ENCODE data around the gene OLFML2A.
"Not testable (repeated sequence)": the region's sequence is repeated elsewhere in the genome, so short reads cannot be mapped to it uniquely, and the experiment has no call there.

The OLFML2A gene

GRCh38 chr9:124831642-124832364 lies 54.9 kb downstream of the OLFML2A start:
- FAIRE-seq: no peak

DNA sequence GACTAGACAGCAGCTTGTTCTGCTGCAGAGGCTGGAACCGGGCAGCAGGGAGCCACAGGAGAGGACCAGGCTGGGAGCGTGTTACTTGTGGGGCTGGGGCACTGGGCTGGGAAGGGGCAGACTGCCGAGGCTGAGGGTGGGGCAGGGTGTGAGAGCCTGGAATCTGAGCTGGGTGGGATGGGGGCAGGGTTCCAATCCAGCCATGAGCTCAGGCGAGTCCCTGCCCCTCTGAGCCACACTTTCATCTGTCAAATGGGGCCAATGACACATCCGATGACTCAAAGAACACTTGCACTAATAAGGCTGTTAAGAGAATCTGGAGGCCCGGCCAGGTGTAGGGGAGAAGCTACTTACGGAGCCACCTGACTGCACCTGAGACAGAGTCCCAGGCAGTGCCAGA lies 57.7 kb downstream of the OLFML2A start:
- no peak for FAIRE-seq

GRCh38 chr9:124835026-124835557 lies 58.2 kb downstream of the OLFML2A start:
- no peak for FAIRE-seq

GRCh38 chr9:124838132-124838531 lies 61.2 kb downstream of the OLFML2A start:
- not testable (repeated sequence) for FAIRE-seq

GRCh38 chr9:124838567-124839275 lies 61.8 kb downstream of the OLFML2A start:
- FAIRE-seq: not testable (repeated sequence)

- no peak for FAIRE-seq
Measured at GRCh38 chr9:124839612-124840299, 62.8 kb downstream of the OLFML2A start.

DNA sequence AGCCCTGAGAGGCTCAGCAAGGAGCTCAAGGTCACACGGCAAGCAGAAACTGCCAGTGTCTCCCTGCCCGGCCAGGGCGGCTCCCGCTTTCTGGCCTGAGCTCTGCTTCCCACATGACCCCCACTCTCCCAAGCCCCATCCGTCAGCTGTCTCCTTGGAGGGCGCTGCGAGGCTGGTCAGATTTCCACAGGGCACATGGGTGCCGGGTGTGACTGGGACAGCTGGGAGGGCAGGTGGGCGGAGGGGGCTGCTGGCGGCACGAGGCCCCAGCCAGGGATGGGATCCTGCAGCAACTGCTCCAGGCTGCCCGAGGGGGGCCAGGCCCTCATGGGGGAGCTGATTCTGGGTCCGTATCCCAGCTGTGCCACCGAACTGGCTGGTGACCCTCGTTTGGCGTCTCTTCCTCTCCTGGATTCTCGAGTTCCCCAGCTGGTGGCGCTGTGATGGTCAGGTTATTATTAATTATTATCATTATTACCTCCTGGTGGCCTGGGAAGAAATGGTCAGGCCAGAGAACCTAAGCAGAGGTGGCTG lies 63.4 kb downstream of the OLFML2A start:
- FAIRE-seq: no peak

DNA sequence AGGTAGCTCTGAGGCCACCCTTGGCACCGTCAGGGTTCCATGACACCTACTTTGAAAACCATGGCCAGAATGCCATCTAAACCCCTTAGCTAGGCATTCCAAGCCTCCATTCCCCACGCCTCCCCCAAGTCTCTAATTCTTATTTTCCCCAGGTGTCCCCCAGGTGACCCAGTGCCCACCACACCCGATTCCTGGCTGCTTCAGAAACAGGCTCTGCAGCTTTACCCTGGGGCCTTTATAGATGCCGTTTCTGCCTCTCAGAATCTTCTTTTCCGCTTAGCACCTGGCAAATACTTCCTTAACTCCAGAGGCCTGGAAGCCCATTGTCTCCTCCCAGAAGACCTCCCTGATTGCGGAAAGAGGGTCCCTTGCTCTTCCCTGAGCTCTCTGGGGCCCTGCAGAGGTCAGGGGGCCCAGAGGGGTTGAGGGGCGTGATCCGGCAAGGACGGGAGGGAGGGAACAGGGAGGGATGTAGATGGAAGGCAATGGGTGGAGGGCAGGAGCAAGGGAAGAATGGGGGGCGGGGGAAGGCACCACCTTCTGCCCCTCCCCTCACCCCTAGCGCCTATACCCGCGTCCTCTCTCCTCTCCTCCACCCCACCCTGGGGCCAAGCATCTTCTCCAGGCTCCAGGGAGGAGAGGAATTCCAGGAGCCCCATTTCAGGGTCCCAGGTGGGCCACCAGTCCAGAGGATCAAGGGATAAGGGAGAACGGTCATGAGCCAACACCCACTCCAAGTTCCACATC lies 64.3 kb downstream of the OLFML2A start:
- no peak for FAIRE-seq

DNA sequence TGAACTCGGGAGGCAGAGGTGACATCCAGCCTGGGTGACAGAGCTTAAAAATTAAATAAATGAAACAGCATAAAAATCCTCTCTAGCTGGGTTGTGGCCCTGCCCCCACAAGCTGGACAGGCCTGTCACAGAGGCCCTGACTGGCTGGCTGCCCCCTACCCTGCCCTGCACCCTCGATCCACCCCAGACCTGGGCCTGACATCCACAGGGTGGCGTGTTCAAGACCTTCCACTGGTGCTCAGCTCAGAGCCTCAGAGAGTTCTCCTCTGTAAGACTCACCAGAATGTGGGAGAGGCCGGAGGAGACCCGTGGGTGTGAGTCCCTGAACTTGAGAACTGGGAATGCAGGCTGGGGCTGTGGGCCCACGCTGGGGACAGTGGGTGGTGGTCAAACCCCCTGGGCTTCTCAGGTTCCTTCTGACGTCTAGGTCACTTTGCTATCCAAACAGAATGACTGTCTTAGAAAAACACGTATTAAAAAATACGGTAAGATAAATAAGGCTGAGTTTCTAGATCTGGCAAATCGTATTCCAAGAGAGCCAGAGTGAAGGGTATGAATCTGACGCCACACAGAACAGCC lies 66.6 kb downstream of the OLFML2A start:
- FAIRE-seq: no peak

DNA sequence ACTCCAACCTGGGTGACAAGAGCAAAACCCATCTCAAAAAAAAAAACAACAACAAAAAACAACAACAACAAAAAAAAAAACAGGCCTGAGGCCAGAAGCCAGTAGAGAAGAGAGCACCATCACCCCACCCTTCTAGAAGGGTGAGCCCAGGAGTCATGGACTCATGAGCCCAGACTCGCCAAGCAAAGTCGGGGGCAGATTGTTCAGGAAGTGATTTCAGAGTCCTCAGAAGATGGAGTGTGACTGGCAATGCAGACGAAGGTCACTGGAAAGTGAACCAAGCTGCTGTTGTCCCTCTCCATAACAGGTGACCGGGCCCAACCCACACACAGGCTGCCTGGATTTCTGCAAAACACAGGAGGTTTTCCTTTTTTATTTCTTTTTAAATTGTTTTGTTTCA lies 67.4 kb downstream of the OLFML2A start:
- FAIRE-seq: no peak

- FAIRE-seq: not testable (repeated sequence)
Measured at GRCh38 chr9:124846467-124846866, 69.5 kb downstream of the OLFML2A start.

DNA sequence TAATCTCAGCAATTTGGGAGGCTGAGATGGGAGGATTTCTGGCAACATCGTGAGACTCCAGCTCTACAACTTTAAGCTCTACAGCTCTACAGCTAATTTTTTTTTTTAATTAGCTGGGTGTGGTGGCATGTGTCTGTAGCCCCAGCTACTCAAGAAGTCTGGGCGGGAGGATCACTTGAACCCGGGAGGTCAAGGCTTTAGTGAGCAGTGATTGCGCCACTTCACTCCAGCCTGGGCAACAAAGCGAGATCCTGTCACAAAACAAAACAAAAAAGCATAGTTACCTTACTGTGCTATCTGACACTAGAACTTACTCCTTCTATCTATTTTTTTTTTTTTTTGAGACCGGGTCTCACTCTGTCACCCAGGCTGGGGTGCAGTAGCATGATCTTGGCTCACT lies 70.0 kb downstream of the OLFML2A start:
- FAIRE-seq: no peak

DNA sequence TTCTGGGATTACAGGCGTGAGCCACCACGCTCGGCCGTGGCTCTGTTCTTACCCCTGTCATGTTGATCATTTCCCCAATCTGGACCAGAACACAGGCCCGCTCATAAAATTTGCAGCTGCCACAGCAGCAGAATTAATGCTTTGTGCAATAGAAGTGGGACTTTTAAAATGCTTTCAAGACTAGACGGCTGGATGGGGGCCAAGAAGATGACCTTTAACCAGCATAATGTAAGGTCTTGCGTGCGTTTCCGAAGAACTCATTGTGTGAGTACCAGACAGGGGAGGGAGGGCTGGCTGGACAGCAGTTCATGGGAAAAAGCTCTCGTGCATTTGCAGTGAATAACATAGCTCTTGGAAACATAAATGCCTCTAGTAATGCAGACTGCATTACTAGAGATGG lies 72.9 kb downstream of the OLFML2A start:
- FAIRE-seq: no peak

GRCh38 chr9:124852121-124852828 lies 75.3 kb downstream of the OLFML2A start:
- no peak for FAIRE-seq

DNA sequence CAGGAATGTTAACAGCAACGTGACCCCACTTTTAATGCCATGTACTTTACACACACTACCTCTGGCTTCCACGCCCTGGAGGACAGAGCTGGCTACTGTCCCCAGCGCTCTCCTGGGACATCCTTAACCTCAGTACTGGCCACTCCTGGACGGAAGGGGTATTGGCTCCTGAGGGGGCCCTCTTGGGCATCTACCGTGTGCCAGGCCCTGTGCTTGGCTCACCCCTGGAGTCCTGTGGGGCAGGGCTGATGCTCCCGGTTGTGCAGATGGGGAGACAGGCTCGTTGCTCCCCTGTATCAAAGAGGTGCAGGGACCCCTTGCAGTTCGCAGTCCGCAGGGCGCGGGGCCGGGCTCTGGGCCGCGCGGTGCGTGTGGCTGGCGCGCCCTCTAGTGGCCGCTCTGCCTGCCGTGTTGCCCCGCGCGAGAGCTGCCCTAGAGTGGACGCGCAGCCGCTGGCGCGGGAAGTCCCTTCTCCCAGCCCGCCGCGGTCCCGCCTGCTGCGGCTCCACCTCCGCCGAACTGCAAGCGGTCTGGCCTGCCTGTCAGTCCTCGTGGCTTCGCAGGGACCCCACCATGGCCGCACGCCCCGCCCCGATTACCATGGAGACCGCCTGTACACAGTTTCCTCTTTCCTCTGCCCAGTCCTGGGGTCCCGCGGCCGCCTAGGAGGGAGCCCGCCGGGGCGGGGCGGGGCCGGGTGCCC lies 76.0 kb downstream of the OLFML2A start, which contains the start of gene WDR38:
Gene WDR38 (plus strand): TSS at position 632 of the 703 bp plus-strand sequence. CDS start 72 bp downstream, outside the sequence.
- FAIRE-seq: no peak

GRCh38 chr9:124853605-124854143 lies 76.7 kb downstream of the OLFML2A start:
- no peak for FAIRE-seq

DNA sequence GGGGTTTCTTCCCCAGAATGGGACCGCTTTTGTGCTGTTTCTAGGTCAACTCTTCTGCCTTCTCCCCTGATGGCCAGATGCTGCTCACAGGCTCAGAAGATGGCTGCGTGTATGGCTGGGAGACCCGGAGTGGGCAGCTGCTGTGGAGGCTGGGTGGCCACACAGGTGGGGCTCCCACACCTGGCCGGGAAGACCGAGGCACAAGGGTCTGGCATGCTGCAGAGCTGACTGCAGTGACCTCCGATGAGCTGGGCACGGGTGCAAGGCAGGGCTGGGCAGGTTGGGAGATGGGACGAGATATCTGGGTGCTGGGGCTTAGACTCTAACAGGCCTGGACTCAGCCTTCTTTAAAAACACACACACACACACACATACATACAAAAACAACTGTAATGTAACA lies 77.2 kb downstream of the OLFML2A start:
- FAIRE-seq: no peak

DNA sequence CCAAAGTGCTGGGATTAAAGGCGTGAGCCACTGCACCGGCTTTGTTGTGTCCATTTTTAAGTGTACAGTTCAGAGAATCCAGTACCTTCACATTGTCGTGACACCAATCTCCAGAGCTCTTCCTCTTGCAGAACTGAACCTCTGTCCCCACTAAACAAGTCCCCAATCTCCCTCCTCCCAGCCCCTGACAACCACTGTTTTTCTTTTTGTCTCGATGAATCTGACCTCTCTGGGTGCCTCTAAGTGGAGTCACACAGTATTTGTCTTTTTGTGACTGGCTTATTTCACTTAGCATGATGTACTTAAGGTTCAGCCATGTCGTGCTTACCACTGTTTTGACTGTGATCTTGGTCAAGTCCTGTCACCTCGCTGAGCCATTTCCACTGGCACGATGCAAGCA lies 77.9 kb downstream of the OLFML2A start:
- FAIRE-seq: no peak

- FAIRE-seq: no peak
Measured at GRCh38 chr9:124855566-124855943, 78.6 kb downstream of the OLFML2A start.
